IPS-NIHi7 (cell line): ENCODE results near the gene CBS.
"Not testable (repeated sequence)": the region's sequence is repeated elsewhere in the genome, so short reads cannot be mapped to it uniquely, and the experiment has no call there.

ENCODE experiments used
- DNase-seq: peaks from one replicate; pipeline ENCODE4 v3.0.0; 2012; ENCODE audit warnings: mixed read lengths; ENCODE audit errors: extremely low spot score

The CBS gene

GRCh38 chr21:43024439-43025136, 51.0 kb downstream of the CBS start:
- DNase-seq, result no peak

- no peak for DNase-seq
Observed at GRCh38 chr21:43023175-43023574, 52.5 kb downstream of the CBS start.

GRCh38 chr21:43021756-43022600, 53.7 kb downstream of the CBS start:
- no peak for DNase-seq

- no peak for DNase-seq
Observed at GRCh38 chr21:43021191-43021590, 54.4 kb downstream of the CBS start.

- no peak for DNase-seq
Observed at GRCh38 chr21:43020771-43021170, 54.9 kb downstream of the CBS start.

GRCh38 chr21:43020177-43020576, 55.5 kb downstream of the CBS start:
- no peak for DNase-seq

GRCh38 chr21:43018519-43018918, 57.1 kb downstream of the CBS start:
- no peak for DNase-seq

GRCh38 chr21:43016728-43017127, 58.9 kb downstream of the CBS start:
- DNase-seq, result no peak

GRCh38 chr21:43015906-43016540, 59.6 kb downstream of the CBS start:
- DNase-seq, result no peak

GRCh38 chr21:43012596-43012995, 63.0 kb downstream of the CBS start:
- DNase-seq, result no peak

- no peak for DNase-seq
Observed at GRCh38 chr21:43006874-43007208, 68.8 kb downstream of the CBS start.

GRCh38 chr21:43006051-43006873, 69.4 kb downstream of the CBS start:
- not testable (repeated sequence) for DNase-seq

- DNase-seq, result no peak
Observed at GRCh38 chr21:43005635-43006034, 70.0 kb downstream of the CBS start.

GRCh38 chr21:43004926-43005325, 70.7 kb downstream of the CBS start:
- no peak for DNase-seq
